Activated CD8-positive, alpha-beta T cell treated with anti-CD3 and anti-CD28 coated beads, Interleukin-2, amount 10 ng/mL, durations not matched to agents 7 days and 5 days (primary cell): Measurements from ENCODE around the gene ACTL7A. TPM values are rescaled to one million over a fixed set of nuclear protein-coding genes. Genes with fewer than 3 reads are reported as not detected.
"Not testable (repeated sequence)": the region's sequence is repeated elsewhere in the genome, so short reads cannot be mapped to it uniquely, and the experiment has no call there.

Source experiments
- ATAC-seq: fragments of 150-1000 bp; cut with Tn5 transposase; one replicate; pipeline ENCODE4 v1.10.0; 2021; ENCODE audit warnings: moderate library complexity
- CTCF ChIA-PET: fragments of 350-600 bp; sonication (Branson Sonifier 250); formaldehyde crosslinking; loops from one replicate; lab custom pipeline; 2021; ENCODE audit warnings: antibody characterized with exemption; lab: Charles Lee
- POLR2A ChIA-PET: fragments of 350-600 bp; sonication (Branson Sonifier 250); formaldehyde crosslinking; loops from one replicate; lab custom pipeline; 2021; ENCODE audit warnings: antibody characterized with exemption; lab: Charles Lee
- DNase-seq: peaks from one replicate; pipeline ENCODE4 v3.0.0-alpha.2; 2020
- H3K27ac Mint-ChIP-seq: one replicate; pipeline ENCODE4 v1.8.0; 2021; ENCODE audit warnings: mild to moderate bottlenecking, mixed read lengths
- H3K27me3 Mint-ChIP-seq: one replicate; pipeline ENCODE4 v1.8.0; 2021; ENCODE audit warnings: low read depth, mixed read lengths
- H3K36me3 Mint-ChIP-seq: one replicate; pipeline ENCODE4 v1.8.0; 2021; ENCODE audit warnings: low read depth, mixed read lengths
- H3K4me1 Mint-ChIP-seq: one replicate; pipeline ENCODE4 v1.8.0; 2021; ENCODE audit warnings: low read depth, mixed read lengths
- H3K4me3 Mint-ChIP-seq: one replicate; pipeline ENCODE4 v1.8.0; 2021; ENCODE audit warnings: mild to moderate bottlenecking, mixed read lengths
- H3K9me3 Mint-ChIP-seq: one replicate; pipeline ENCODE4 v1.8.0; 2022; ENCODE audit warnings: mixed read lengths; ENCODE audit not compliant: insufficient read depth
- total RNA-seq, 2 experiments: library from RNA; stranded (reverse); gene quantifications; one replicate each; pipeline ENCODE4 v1.2.3, GENCODE V29; 2021

The ACTL7A gene
- total RNA-seq, 2 experiments from 2014 or later, result not detected

DNA sequence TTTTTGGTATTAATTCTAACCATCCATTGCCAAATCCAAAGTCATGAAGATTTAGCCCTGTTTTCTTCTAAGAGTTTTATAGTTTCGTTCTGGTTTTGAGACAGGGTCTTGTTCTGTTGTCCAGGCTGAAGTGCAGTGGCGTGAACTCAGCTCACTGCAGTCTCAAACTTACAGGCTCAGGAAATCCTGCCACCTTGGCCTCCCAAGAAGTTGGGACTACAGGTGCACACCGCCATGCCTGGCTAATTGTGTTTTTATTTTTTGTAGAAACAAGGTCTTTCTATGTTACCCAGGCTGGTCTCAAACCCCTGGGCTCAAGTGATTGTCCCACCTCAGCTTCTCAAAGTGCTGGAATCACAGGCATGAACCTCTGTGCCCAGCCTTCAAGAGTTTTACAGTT, 21.0 kb downstream of the ACTL7A start:
- no peaks in the 10 kb centered on the region for H3K27me3 Mint-ChIP-seq
- ATAC-seq, result no peak
- POLR2A ChIA-PET, result interaction anchor here (0.6 kb wide), 1 partner anchor 112 kb away, joined by 4 read pairs; no protein-coding TSS in a partner anchor
- H3K4me1 Mint-ChIP-seq, result peaks cover 7% of the 10 kb centered on the region
- H3K27ac Mint-ChIP-seq, result no peak overlapping the region
- no peaks in the 10 kb centered on the region for H3K9me3 Mint-ChIP-seq
- H3K4me3 Mint-ChIP-seq, result no peak overlapping the region
- CTCF ChIA-PET, result no interaction called here
- no peak for DNase-seq
- H3K36me3 Mint-ChIP-seq, result peaks cover 40% of the 10 kb centered on the region

DNA sequence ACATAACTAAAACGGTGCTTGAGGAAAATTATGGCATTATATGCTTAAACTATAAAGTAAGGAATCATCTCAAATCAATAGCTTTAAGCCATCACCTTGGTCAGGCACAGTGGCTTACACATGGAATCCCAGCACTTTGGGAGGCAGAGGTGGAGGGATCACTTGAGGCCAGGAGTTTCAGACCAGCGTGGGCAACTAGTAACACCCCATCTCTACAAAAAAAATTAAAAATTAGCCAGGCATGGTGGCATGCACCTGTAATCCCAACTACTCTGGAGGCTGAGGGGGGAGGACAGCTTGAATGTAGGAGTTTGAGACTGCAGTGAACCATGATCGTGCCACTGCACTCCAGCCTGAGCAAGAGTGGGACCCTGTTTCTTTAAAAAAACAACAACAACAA, 22.6 kb downstream of the ACTL7A start:
- DNase-seq (no peak), ATAC-seq (no peak)
- Mint-ChIP-seq H3K4me3 (no peak overlapping the region), H3K9me3 (no peaks in the 10 kb centered on the region), H3K4me1 (peaks cover 7% of the 10 kb centered on the region), H3K36me3 (peaks cover 28% of the 10 kb centered on the region), H3K27ac (no peak overlapping the region), H3K27me3 (no peaks in the 10 kb centered on the region)
- CTCF ChIA-PET, result interaction anchor here (0.9 kb wide), 1 partner anchor 14 kb away, joined by 4 read pairs; no protein-coding TSS in a partner anchor
- POLR2A ChIA-PET, result interaction anchor here (0.6 kb wide), 1 partner anchor 293 kb away, joined by 3 read pairs; no protein-coding TSS in a partner anchor

DNA sequence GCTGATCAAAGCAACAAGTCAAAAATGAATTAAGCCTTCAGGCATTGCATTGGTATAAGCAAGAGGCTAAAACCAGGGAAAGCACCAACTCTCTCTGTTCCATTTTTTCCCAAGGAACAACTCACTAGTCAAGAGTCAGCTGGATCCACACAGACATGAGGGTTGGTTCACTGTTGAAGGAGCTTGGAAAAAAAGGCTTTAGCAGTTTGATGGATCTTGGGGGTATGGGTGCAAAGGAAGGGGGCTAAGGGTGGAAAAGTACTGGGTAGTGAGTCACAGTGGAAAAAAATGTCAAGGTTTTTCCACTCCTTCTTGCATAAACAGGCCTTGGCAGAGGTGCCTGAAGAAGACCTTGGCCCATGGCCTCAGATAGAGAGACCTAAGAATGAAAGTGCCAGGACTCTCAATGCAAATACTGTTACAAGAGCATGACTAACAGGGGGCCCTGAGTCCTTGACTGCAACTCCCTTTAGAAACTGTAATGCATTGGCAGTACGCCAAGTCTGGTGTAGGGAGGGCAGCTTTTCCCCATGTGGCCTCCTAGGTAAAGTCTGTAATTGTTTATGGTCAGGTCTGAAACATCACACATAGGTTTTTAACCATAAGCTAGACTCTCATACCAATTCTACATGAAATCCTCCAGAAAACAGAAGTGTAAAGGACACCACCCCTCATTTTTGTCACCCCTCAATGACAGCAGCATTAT, 23.7 kb downstream of the ACTL7A start:
- no peak overlapping the region for H3K27ac Mint-ChIP-seq
- H3K36me3 Mint-ChIP-seq, result peaks cover 32% of the 10 kb centered on the region
- peak; percentile 22 for DNase-seq
- H3K4me1 Mint-ChIP-seq, result peaks cover 7% of the 10 kb centered on the region
- ATAC-seq, result peak; percentile 57
- POLR2A ChIA-PET, result no interaction called here
- H3K9me3 Mint-ChIP-seq, result no peaks in the 10 kb centered on the region
- H3K4me3 Mint-ChIP-seq, result no peak overlapping the region
- H3K27me3 Mint-ChIP-seq, result no peaks in the 10 kb centered on the region
- CTCF ChIA-PET, result interaction anchor here (0.9 to 1.0 kb wide), 2 partner anchors 8 to 526 kb away, joined by 3 read pairs; no protein-coding TSS in a partner anchor

DNA sequence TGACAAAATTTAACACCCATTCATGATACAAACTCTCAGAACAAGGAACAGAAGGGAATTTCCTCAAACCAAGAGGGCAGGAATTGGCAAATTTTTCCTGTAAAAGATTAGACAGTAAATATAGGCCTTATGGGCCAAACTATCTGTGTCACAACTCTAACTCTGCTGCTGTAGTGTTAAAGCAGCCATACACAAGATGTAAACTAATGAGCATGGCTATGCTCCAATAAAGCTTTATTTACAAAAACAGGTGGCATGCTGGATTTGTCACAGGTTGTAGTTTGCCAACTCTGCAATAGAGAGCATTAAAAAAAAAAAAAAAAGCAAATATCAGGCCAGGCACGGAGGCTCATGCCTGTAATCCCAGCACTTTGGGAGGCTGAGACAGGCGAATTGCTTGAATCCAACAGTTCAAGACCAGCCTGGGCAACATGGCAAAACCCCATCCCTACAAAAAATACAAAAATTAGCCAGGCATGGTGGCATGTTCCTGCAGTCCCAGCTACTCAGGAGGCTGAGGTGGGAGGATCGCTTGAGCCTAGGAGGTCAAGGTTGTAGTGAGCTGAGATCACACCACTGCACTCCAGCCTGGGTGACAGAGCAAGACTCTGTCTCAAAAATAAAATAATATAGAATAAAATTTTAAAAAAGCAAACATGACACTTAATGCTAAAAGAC, 24.7 kb downstream of the ACTL7A start:
- not testable (repeated sequence) for ATAC-seq, H3K4me3 Mint-ChIP-seq, H3K27me3 Mint-ChIP-seq, DNase-seq, H3K27ac Mint-ChIP-seq, H3K4me1 Mint-ChIP-seq, H3K9me3 Mint-ChIP-seq
- CTCF ChIA-PET, result interaction anchor here (1.8 kb wide), 1 partner anchor 67 kb away, joined by 5 read pairs; no protein-coding TSS in a partner anchor
- peaks cover 36% of the 10 kb centered on the region for H3K36me3 Mint-ChIP-seq
- POLR2A ChIA-PET, result interaction anchor here (0.6 kb wide), 1 partner anchor 217 kb away, joined by 5 read pairs; no protein-coding TSS in a partner anchor

DNA sequence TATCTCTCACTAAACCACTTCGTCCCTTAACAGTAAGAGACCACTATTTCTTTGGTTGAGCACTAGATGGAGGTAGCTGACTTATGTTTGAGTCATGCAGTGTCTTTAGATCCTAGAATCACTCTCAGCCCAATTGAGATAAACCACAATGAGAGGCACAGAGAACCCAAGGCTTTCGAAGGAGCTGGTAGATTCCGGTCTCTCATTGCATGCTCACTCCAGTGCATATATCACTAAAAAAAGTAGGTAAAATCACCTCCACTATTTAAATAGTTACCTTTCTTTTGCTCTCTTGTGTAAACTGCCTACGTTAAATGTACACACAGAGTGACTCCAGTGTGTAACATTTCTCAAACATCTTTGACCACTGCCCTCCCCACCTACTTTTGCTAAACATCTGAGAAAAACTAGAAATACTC, 27.6 kb downstream of the ACTL7A start:
- POLR2A ChIA-PET, result no interaction called here
- CTCF ChIA-PET, result interaction anchor here (1.8 kb wide), 1 partner anchor 64 kb away, joined by 4 read pairs; no protein-coding TSS in a partner anchor
- Mint-ChIP-seq H3K27me3 (no peaks in the 10 kb centered on the region), H3K27ac (no peak overlapping the region), H3K4me1 (peaks cover 5% of the 10 kb centered on the region), H3K9me3 (no peaks in the 10 kb centered on the region), H3K36me3 (peaks cover 40% of the 10 kb centered on the region), H3K4me3 (no peak overlapping the region)
- no peak for ATAC-seq
- DNase-seq, result no peak

DNA sequence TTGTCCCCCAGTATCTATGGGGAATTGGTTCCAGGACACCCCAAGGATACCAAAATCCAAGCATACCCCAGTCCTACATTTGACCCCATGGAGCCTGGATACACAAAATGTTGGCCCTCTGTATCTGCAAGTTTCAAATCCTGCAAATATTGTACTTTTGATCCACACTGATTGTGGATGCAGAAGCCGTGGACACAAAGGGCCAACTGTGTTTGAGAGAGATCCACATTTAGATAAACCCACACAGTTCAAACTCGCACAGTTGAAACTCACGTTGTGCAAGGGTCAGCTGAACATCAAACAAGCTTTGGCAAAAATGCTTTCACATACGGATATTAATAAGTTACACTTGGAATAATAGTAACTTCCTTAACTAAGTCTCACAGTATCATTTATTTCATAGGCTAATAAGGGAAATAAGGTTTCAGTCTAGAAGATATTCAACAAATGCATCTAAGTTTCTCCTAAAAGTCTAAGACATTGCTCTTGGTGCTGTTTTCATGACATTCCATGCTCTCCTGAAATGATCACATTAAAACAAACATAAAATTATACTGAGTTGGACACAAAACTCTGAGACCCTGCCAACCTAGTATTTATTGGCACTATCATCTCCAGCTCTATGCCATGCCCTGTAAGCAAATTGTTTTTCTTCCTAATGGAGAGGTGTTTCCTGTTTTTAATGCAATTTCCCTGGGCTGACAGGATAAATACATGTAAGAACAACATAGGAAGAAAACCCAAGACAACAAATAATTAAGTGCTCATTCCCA, 32.3 kb downstream of the ACTL7A start:
- H3K4me3 Mint-ChIP-seq, result no peak overlapping the region
- POLR2A ChIA-PET, result no interaction called here

DNA sequence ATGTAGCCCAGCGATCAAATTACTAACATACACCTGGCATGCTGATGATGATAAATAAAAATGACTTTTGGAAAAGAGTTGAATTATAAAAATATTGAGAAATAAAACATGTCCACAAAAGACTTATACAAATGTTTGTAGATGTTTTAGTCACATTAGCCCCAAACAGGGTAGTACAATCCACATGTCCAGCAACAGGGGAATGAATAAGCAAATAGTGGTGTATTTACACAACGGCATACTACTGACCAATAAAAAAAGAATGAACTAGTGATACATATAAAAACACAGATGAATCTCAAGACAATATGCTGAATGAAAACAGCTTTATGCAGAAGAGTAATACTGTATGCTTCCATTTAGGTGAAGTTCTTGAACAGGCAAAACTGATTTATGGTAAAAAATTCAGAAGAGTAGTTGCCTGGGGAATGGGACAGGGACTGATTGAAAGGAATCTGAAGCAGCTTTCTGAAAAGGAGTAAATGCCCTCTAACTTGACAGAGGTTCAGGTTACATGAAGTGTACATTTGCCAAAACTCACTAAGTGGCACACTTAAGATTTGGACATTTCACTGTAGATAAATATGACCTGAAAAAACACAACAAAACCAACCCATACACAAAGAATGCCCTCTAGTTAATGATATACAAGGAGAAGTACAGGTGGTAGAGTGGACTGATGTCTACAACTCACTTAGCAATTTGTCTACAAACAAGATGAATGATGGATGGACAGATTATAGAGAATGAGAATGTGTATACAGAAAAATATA, 35.4 kb downstream of the ACTL7A start:
- H3K4me1 Mint-ChIP-seq, result no peaks in the 10 kb centered on the region
- no peak overlapping the region for H3K27ac Mint-ChIP-seq
- peaks cover 37% of the 10 kb centered on the region for H3K36me3 Mint-ChIP-seq

More for the DNA sequence above, 32.3 kb downstream of the ACTL7A start:
- Mint-ChIP-seq H3K9me3 (no peaks in the 10 kb centered on the region), H3K27me3 (no peaks in the 10 kb centered on the region), H3K36me3 (peaks cover 43% of the 10 kb centered on the region), H3K27ac (no peak overlapping the region), H3K4me1 (no peaks in the 10 kb centered on the region)
- ATAC-seq, result no peak
- CTCF ChIA-PET, result interaction anchor here (0.6 to 1.0 kb wide), 3 partner anchors 9 to 152 kb away, joined by 3 read pairs; no protein-coding TSS in a partner anchor
- no peak for DNase-seq

DNA sequence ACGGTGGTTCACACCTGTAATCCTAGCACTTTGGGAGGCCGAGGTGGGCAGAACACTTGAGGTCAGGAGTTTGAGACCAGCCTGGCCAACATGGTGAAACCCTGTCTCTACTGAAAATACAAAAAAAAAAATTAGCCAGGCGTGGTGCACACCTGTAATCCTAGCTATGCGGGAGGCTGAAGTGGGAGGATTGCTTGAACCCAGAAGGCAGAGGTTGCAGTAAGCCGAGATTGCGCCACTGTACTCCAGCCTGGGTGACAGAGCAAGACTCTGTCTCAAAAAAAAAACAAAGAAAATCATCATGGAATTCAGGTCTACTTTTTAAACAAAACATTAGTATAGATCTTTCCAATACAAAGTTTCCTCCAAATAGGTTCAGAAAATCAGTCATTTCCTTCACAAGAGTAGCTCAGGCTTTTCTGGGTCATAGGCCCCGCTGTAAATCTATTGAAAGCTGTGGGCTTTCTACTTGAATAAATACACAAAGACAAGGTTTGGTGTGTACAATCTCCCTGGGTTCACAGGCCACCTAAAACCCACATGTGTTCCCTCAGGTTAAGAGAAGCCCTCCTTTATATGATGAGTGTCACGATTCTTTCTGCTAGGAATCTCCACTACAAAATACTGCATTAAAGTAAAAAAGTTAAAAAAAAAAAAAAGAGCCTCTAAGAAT, 37.1 kb downstream of the ACTL7A start:
- POLR2A ChIA-PET, H3K4me3 Mint-ChIP-seq, ATAC-seq, H3K27ac Mint-ChIP-seq, H3K9me3 Mint-ChIP-seq, DNase-seq, H3K4me1 Mint-ChIP-seq, H3K27me3 Mint-ChIP-seq: not testable (repeated sequence)
- CTCF ChIA-PET, result interaction anchor here (1.0 to 2.0 kb wide), 2 partner anchors 15 to 55 kb away, joined by 4 read pairs; no protein-coding TSS in a partner anchor
- H3K36me3 Mint-ChIP-seq, result peaks cover 45% of the 10 kb centered on the region

More for the DNA sequence above, 35.4 kb downstream of the ACTL7A start:
- Mint-ChIP-seq H3K4me3 (no peak overlapping the region), H3K27me3 (no peaks in the 10 kb centered on the region), H3K9me3 (no peaks in the 10 kb centered on the region)
- ATAC-seq (no peak), DNase-seq (no peak)
- ChIA-PET POLR2A (no interaction called here), CTCF (interaction anchor here (1.1 kb wide), 1 partner anchor 416 kb away, joined by 3 read pairs; no protein-coding TSS in a partner anchor)

DNA sequence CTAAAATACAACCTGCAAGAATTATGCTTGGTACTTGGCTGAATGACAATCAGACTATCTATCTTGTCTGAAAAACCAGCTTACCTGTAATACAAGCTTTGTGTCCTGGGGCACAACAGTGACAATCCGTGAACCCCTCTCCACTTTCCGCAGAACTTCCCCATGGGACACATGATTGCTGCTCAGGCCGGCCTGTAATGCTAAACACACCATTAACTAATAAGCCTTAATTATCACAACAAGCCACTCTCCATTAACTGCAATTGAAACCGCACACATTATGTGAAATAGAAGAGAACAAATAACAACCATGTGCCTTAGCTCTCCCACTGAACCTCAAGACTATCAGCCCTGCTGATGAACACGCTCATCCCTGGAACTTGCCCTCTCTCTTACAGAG, 38.1 kb downstream of the ACTL7A start:
- peaks cover 44% of the 10 kb centered on the region for H3K36me3 Mint-ChIP-seq
- no peak overlapping the region for H3K4me3 Mint-ChIP-seq
- DNase-seq, result no peak
- H3K4me1 Mint-ChIP-seq, result no peaks in the 10 kb centered on the region
- POLR2A ChIA-PET, result no interaction called here
- H3K27ac Mint-ChIP-seq, result no peak overlapping the region
- CTCF ChIA-PET, result interaction anchor here (2.0 kb wide), 1 partner anchor 54 kb away, joined by 4 read pairs; no protein-coding TSS in a partner anchor
- no peaks in the 10 kb centered on the region for H3K27me3 Mint-ChIP-seq
- ATAC-seq, result no peak
- H3K9me3 Mint-ChIP-seq, result no peaks in the 10 kb centered on the region

DNA sequence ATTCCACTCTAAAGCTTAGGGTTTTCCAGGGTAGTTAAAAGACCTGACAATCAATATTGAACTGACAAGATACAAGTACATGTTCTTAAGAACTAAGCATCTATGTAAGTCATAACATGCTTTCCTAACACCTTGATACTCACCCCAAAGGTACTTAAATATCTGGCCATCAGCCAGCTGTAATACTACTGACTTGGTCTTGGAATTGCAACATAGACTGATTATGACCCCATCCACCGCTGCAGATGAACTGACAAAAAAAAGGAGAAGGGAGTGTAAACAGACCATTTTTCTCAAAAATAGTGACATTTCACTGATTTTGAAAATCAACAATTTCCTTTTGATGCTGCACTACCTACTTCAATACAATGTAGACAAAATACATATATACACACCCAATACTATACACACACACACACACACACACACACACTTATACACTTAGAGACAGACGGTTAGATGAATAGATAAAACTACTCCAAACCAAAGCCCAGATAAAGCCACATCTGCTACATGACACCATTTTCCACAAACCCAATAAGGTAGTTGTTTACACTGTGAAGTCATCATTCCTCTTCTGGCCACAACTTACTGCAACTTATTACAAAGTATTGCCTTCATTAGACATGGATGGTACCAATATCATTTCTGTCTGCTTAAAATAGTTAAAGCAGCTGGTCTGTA, 41.5 kb downstream of the ACTL7A start:
- Mint-ChIP-seq H3K27me3 (no peaks in the 10 kb centered on the region), H3K4me3 (no peak overlapping the region), H3K9me3 (no peaks in the 10 kb centered on the region), H3K36me3 (peaks cover 30% of the 10 kb centered on the region), H3K4me1 (no peaks in the 10 kb centered on the region), H3K27ac (no peak overlapping the region)
- CTCF ChIA-PET, result interaction anchor here (0.7 kb wide), 1 partner anchor 119 kb away, joined by 3 read pairs; no protein-coding TSS in a partner anchor
- POLR2A ChIA-PET, result no interaction called here
- ATAC-seq (no peak), DNase-seq (no peak)
